ENCODE measurements around the gene CCDC154. TPM values are rescaled to one million over a fixed set of nuclear protein-coding genes. Genes with fewer than 3 reads are reported as not detected.

Gene CCDC154
- total RNA-seq, 2 donors from 2014 or later = 1.9 to 2.2 TPM

GRCh38 chr16:1459967-1460366 is 15.6 kb upstream of the CCDC154 start:
- peaks cover 31% of the 10 kb centered on the region for H3K36me3 Mint-ChIP-seq (ENCODE audit: low read depth)
- H3K4me3 Mint-ChIP-seq = no peak overlapping the region
- Histone ChIP-seq H3K4me1 (ENCODE audit: control insufficient read depth, insufficient read depth, low read length) (no peaks in the 10 kb centered on the region), H3K27ac (ENCODE audit: low read depth, low read length) (no peak overlapping the region), H3K36me3 (ENCODE audit: control insufficient read depth, insufficient read depth, low read length) (peaks cover 14% of the 10 kb centered on the region), H3K9ac (ENCODE audit: extremely low read depth, low read length, poor library complexity, severe bottlenecking) (no peak overlapping the region), H3K27me3 (ENCODE audit: control insufficient read depth, insufficient read depth, low read length, poor library complexity, severe bottlenecking) (no peaks in the 10 kb centered on the region), H3K9me3 (ENCODE audit: control insufficient read depth, low read length) (no peaks in the 10 kb centered on the region), H3K4me3 (ENCODE audit: low read length) (no peak overlapping the region)
- 95% methylated on average over 10 of the region's 10 CpGs; no CpG with 5 or more reads in 1 of the 2 experiments for WGBS, 2 experiments (ENCODE audit: insufficient coverage in 1 of 2, insufficient read length in 1 of 2)
- H3K4me1 Mint-ChIP-seq = no peaks in the 10 kb centered on the region
- H3K27ac Mint-ChIP-seq = no peak overlapping the region
- DNase-seq = no peak
- TF ChIP-seq CTCF (conservative IDR thresholded peaks at IDR 0.05) = no peak
- H3K9me3 Mint-ChIP-seq = no peaks in the 10 kb centered on the region
- no peaks in the 10 kb centered on the region for H3K27me3 Mint-ChIP-seq (ENCODE audit: insufficient read depth)

- no peak overlapping the region for H3K27ac ChIP-seq (ENCODE audit: low read depth, low read length)
- WGBS, 2 experiments (ENCODE audit: insufficient coverage in 1 of 2, insufficient read length in 1 of 2) = 89 to 95% methylated on average over 11 to 14 of the region's 14 CpGs
- no peaks in the 10 kb centered on the region for H3K9me3 Mint-ChIP-seq
- no peaks in the 10 kb centered on the region for H3K9me3 ChIP-seq (ENCODE audit: control insufficient read depth, low read length)
- no peak for DNase-seq
- no peaks in the 10 kb centered on the region for H3K27me3 ChIP-seq (ENCODE audit: control insufficient read depth, insufficient read depth, low read length, poor library complexity, severe bottlenecking)
- H3K4me1 Mint-ChIP-seq = no peaks in the 10 kb centered on the region
- H3K27ac Mint-ChIP-seq = no peak overlapping the region
- no peak overlapping the region for H3K4me3 Mint-ChIP-seq
- TF ChIP-seq CTCF (conservative IDR thresholded peaks at IDR 0.05) = no peak
- peaks cover 17% of the 10 kb centered on the region for H3K36me3 ChIP-seq (ENCODE audit: control insufficient read depth, insufficient read depth, low read length)
- peaks cover 31% of the 10 kb centered on the region for H3K36me3 Mint-ChIP-seq (ENCODE audit: low read depth)
- no peak overlapping the region for H3K4me3 ChIP-seq (ENCODE audit: low read length)
- no peaks in the 10 kb centered on the region for H3K4me1 ChIP-seq (ENCODE audit: control insufficient read depth, insufficient read depth, low read length)
- no peak overlapping the region for H3K9ac ChIP-seq (ENCODE audit: extremely low read depth, low read length, poor library complexity, severe bottlenecking)
- H3K27me3 Mint-ChIP-seq (ENCODE audit: insufficient read depth) = no peaks in the 10 kb centered on the region
These were observed 14.6 kb upstream of the CCDC154 start for GRCh38 chr16:1458977-1459341.

GRCh38 chr16:1458336-1458976 is 14.1 kb upstream of the CCDC154 start:
- Mint-ChIP-seq H3K27ac (no peak overlapping the region), H3K27me3 (ENCODE audit: insufficient read depth) (no peaks in the 10 kb centered on the region), H3K9me3 (no peaks in the 10 kb centered on the region), H3K4me3 (no peak overlapping the region), H3K36me3 (ENCODE audit: low read depth) (peaks cover 34% of the 10 kb centered on the region), H3K4me1 (no peaks in the 10 kb centered on the region)
- Histone ChIP-seq H3K9ac (ENCODE audit: extremely low read depth, low read length, poor library complexity, severe bottlenecking) (no peak overlapping the region), H3K4me3 (ENCODE audit: low read length) (no peak overlapping the region), H3K27me3 (ENCODE audit: control insufficient read depth, insufficient read depth, low read length, poor library complexity, severe bottlenecking) (no peaks in the 10 kb centered on the region), H3K36me3 (ENCODE audit: control insufficient read depth, insufficient read depth, low read length) (peaks cover 17% of the 10 kb centered on the region), H3K4me1 (ENCODE audit: control insufficient read depth, insufficient read depth, low read length) (no peaks in the 10 kb centered on the region), H3K27ac (ENCODE audit: low read depth, low read length) (no peak overlapping the region), H3K9me3 (ENCODE audit: control insufficient read depth, low read length) (no peaks in the 10 kb centered on the region)
- 91 to 95% methylated on average over 16 to 26 of the region's 26 CpGs for WGBS, 2 experiments (ENCODE audit: insufficient coverage in 1 of 2, insufficient read length in 1 of 2)
- DNase-seq = no peak
- no peak for TF ChIP-seq CTCF (conservative IDR thresholded peaks at IDR 0.05)

Data from endodermal cell (in vitro differentiated cells).